Raji (cell line): ENCODE measurements around the gene GFI1.
A peak's percentile ranks its signal among the peaks of the same experiment; 100 is the strongest.

Experiments used
- POLR2A ChIP-seq: IDR thresholded peaks from 2 replicates; pipeline ENCODE4 v1.6.1; 2011; ENCODE audit warnings: low read depth, low read length, control low read depth; ENCODE audit not compliant: insufficient read depth

The GFI1 gene

DNA sequence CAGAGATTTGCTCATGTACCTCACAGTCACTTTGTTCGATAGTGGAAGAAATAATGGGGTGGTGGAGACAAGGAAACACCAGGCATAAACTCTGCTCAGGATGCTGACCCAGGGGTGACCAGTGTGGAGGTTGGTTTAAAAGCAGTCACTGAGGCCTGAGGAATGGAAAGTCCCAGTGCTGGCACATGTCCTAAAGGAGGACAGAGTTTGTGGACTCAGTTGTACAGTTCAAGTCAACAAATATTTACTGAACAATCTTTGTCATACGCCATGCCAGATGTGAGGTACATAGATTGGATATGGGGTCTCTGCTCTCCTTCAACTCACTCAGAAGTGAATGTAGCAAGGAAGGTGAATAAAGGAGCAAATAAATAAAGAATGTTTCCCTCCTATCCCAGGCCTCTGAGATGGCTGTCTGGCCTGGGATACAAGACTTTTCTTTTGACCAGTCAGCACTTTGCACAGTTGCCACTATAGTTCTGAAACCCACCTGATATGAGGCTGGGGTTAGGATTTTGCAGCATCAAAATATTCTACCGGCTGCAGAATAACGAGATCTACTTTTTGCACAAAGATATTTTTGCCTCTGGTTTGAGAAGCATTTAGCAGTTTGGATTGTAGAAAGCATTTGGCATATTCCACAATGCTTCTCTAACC is 7.9 kb upstream of the GFI1 start:
- no peak for TF ChIP-seq POLR2A

DNA sequence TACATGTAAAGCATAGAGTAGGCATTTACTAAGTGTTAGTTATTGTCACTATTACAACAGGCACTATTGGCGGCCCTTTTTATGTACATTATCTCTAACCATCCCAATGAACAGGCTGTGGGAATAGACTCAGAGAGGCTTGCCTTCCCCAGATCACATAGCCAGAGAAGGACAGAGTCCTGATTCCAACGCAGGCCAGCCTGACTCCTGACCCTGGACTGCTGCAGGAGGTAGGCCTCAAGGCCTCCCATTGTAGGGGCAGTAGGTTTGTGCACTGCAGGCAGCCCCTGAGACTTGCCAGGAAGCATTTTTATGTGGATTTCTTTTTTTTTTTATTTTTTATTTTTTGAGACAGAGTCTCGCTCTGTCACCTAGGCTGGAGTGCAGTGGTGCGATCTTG is 6.4 kb upstream of the GFI1 start:
- TF ChIP-seq POLR2A: no peak

GRCh38 chr1:92488832-92489231 is 2.1 kb upstream of the GFI1 start:
- TF ChIP-seq POLR2A: no peak

GRCh38 chr1:92488416-92488815 is 1.7 kb upstream of the GFI1 start:
- no peak for TF ChIP-seq POLR2A

GRCh38 chr1:92487078-92487605 is 417 bp upstream of the GFI1 start:
- TF ChIP-seq POLR2A: no peak

DNA sequence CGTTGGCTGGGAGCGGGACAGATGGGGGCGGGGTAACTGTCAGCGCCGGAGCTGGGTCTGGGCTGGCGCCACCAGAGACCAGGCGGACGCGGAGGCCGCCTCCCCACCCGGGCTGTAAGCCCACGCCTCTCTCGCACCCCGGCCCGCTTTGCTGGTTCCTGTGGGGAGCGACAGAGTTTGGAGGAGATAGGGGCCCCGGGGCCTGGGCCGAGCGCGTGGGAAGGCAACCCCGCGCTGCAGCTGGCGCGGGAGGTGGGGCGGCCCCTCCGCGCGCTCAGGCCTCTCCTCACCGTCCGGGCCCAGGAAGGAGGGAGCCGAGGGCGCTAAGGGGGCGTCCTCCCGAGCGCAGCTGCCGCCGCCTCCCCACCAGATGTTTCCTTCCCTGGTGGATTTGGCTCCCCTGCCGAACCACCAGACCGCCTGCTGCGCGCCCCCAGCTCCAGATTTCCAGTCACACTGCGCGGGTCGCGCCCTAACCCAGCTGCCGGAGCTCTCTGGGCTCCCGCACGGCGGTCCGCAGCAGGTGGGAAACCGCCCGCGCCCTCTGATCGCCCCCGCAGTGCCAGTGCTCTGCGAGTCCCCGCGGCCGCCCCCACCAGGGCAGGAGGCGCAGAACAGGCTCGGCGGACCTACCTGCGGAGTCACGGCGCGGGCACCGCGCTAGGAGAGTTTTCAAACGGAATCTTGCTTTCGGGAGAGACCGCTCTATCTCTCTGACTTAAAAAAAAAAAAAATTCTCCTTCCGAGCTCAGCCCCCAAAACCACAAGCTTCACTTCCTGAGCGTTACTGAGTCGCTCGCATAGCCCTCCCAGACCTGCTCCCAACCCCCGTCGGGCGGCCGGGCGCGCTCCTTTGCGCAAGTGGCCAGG is 1.1 kb downstream of the GFI1 start:
- peak; percentile 55 for TF ChIP-seq POLR2A

DNA sequence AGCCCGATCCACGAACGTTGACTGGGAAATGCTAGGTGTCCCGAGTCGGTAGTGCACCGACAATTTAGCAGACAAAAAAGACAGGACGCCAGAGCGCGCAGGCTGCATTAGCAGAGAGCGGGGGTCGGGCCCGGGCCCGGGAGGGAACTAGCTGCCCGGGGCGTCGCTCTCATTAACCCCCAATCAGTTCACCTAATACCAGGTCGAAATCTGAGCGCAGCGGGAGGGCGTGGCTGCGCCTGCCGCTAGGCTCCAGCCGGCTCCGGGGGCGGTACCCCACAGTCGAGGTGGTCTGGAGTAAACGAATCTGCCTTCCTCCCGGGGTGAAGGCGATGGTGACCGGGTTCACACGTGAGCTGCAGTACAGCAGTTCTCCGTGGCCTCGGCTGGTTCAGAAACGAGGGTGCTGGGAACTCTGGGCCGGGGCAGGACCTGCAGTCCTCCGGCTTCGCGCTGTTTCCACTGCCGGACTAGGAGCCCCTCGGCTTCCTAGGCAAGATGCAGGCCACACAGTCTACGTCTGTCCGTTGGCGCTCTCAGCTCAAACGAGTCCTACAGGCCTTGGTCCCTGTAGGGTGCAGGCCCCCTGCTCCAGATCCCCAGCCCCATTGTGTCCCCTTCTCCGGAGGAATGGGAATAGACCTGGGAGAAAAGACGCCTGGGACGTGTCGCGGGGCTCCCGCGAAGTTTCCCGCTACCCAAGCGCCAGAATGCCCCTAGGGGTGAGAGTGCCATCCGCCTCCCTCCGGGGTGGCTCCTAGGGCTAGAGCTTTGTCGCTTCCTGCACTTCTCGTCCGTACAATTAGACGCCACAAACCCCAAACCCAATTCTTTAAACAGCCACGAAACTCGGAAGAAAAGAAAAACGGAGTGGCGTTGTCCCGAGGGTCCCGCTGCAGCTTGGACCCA is 2.0 kb downstream of the GFI1 start:
- TF ChIP-seq POLR2A: 0 out of 2 replicates have a peak, but pooled peaks have one; percentile 9

DNA sequence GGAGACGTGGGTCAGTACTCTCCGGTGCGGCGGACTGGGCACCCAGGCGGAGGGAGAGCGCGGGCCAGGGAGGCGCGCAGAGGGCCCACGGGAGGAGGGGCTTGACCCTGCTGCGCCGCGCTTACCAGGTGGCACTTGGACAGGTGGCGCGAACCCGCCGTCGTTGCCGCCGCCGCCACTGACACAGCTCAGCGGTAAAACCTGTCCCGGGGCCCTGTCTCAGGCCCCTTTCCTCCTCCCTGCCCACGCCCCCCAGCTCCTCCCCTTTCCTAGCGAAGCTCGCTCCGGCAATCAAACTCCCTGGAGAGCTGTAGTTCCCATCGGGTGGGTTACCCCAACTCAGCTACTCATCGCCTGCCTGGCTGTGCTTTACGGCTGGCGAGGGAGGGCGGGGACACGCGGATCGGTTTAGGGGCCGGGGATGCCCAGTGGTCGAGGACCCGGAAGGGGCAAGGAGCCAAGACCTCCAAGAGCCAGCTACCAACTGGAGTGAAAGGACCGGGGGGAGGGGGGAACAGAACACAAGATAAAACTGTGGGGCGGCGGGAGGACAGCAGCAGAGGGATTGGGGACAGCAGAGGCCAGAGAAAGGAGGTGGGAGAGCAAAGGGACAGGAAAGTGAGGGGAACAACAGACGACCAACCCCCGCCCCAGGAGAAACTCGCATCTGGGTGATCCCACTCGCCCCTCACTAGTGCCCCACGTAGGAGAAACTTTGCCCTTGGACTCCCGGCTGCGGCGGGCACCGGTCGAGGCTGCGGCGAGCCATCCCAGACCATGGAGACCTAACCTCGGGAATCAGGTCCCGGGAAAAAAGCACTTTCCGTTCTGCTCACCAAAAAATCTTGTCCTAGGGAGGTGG is 2.9 kb downstream of the GFI1 start:
- no peak for TF ChIP-seq POLR2A

DNA sequence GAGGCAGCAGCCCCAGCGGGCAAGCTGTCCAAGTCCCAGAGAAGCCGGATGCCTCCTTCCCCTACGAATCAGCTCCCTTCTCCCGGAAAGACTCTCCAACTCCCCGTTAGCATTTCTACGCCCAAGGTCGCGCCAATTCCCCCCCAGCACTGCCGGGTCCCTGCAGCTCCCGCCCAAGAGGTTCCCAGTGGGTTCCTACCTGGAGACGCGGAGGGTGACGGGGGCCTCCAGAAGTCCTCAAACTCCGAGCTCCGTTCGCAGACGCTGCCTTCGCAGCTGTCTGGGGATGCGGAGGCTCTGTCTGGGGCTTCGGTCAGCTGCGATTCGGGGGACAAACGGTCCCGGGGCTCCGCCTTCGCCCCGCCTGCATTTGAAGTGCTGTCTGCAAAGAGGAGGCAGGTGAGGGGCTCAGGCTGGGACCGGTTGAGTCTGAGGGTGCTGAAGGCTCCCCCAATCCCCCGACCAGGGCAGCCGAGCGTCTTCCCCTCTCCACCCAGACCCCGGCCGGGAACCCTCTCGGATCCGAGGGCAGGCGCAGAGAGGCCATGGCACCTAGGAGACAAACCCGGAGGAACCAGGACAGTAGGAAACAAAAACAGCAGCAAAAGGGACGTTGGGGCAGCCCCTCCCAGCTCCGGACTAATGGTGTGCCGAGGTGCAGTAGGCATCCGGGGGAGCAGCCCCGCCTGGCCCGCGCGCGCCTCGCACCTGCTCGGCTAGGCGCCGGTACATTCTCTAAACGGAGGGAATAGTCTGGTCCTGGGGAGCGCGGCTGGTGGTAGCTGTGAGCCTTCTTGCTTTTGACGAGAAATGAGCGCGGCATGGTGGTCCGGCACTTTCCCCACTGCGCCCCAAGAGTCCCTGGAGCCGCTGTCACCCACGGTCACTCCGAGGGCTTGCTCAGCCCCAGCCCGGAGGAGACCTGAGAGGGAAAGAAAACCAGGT is 3.8 kb downstream of the GFI1 start:
- TF ChIP-seq POLR2A: no peak

DNA sequence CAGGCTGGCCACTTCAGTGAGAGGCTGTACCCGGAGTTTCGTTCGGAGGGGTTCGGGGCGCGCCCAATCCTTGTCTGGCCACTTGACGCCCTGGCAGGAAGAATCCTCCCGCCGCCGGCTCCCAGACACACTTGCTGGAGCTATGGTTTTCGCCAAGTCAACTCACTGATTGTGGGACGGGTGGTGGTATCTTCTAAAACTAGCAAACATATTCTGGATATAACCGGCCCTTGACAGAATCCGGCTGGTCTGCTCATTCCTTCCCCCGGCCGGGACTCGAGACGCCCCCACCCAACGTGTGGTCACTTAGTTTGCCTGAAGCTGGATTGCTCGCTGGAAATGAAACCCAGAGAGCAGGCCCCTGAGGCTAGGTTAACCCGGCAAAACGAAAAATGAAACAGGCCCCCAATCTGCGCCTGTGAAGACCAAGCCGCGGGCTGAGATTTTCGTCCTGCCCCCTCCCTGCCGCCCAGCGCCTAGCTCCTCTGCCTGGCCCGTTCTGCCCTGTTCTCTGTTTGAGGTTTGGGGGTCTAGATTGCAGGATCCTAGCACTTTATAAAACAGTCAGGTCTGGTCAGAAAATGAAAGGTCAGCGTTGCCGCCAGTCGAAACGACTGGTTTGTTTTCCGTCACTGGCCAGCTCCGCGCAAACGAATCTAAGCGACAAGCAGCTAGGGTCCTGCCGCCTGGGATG is 4.6 kb downstream of the GFI1 start:
- TF ChIP-seq POLR2A: no peak

DNA sequence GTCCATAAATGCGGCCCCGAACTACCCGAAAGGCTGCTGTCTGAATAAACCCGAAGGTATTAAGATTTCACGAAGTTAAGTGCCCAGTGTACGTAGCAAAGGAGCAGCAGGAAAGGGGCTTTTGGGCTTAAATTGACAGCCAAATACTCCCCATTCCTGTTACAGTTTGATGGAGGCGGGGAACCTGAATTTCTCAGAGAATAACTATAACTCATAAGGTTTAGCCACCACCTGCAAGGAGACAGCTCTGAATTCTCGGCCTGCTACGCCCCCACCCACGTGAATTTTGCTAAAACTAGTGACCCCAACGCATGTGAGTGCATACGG is 5.2 kb downstream of the GFI1 start:
- TF ChIP-seq POLR2A: no peak

GRCh38 chr1:92480813-92481598 is 5.7 kb downstream of the GFI1 start:
- no peak for TF ChIP-seq POLR2A
